Measurements from ENCODE around the gene TUBA3E. TPM values are rescaled to one million over a fixed set of nuclear protein-coding genes. Genes with fewer than 3 reads are reported as not detected.
"Not testable (repeated sequence)": the region's sequence is repeated elsewhere in the genome, so short reads cannot be mapped to it uniquely, and the experiment has no call there.

The TUBA3E gene
- total RNA-seq, 1 donor from 2014 or later, result not detected

DNA sequence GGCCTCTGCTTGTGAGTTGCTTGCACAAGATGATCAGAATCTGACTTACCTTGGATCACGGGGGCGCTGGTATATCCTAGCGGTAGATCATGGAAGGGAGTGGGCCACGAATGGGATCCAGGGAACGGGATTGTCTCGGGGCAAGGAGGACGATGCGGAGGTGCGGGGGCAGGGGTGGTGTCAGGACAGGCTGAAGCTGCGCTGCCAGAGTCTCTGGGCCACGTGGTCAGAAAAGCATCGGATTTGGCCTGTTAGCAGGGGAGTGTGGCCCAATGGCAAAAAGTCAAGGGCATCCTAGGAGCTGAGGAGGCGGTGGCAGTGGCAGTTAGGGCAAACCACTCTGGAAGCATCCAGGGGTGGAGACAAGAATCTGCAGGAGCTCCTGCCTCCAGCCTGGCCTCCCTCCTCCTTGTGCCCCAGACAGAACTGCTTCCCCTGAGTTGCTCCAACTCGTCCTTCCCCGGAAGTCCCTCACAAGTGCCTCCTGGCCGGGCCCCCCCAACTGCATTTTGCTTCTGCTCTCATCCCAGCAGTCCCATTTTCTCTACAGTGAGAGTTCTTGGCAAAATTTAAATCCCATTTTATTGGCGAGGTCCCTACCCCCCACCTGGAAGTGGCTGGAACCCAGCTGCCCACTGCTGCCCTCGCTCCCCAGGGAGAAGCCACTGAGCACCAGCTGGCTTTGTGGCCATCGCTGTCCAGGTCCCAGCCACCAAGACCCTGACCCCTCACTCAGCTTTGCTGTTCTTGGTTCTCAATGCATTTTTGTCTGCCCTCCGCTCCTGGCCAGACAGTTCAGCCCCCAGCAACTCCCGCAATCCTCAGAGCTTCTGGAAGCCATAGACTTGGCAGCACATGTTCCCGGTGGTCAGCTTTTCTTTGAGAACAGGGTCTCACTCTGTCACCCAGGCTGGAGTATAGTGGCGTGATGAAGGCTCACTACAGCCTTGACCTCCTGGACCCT, 47.8 kb downstream of the TUBA3E start:
- TF ChIP-seq CTCF (conservative IDR thresholded peaks at IDR 0.05), result no peak
- no peak for DNase-seq (ENCODE audit: low read depth, low spot score)
- Mint-ChIP-seq H3K4me3 (peak overlapping the region; percentile 1), H3K27me3 (ENCODE audit: low read depth) (no peaks in the 10 kb centered on the region), H3K9me3 (no peaks in the 10 kb centered on the region), H3K27ac (ENCODE audit: unreplicated experiment) (no peak overlapping the region), H3K36me3 (ENCODE audit: low read depth) (no peaks in the 10 kb centered on the region), H3K4me1 (no peaks in the 10 kb centered on the region)

GRCh38 chr2:130148515-130148914, 49.7 kb downstream of the TUBA3E start:
- not testable (repeated sequence) for H3K4me3 Mint-ChIP-seq; H3K27ac Mint-ChIP-seq (ENCODE audit: unreplicated experiment); DNase-seq (ENCODE audit: low read depth, low spot score); H3K27me3 Mint-ChIP-seq (ENCODE audit: low read depth); H3K4me1 Mint-ChIP-seq; H3K9me3 Mint-ChIP-seq; H3K36me3 Mint-ChIP-seq (ENCODE audit: low read depth)

DNA sequence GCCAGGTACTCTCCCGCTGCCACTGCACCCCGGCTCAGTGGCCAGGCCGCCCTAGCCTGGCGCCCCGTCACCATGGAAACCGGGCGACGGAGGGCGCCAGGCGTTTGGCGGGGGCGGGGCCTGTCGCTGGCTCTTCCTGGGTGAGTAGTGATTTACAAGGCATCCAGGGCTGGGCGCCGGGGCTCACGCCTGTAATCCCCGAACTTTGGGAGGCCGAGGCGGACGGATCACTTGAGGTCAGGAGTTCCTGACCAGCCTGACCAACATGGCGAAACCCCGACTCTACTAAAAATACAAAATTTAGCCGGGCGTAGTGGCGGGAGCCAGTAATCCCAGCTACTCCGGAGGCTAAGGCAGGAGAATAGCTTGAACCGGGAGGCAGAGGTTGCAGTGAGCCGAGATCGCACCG, 53.2 kb downstream of the TUBA3E start, which contains the start of gene CCDC74B:
Gene CCDC74B, minus strand, starts transcription at position 107 of the 409 bp plus-strand sequence. CDS start 116 bp downstream, outside the sequence.
- peak within 1 kb of the TSS; percentile 92 for H3K4me3 Mint-ChIP-seq
- not testable (repeated sequence) for H3K9me3 Mint-ChIP-seq; H3K27me3 Mint-ChIP-seq (ENCODE audit: low read depth); H3K4me1 Mint-ChIP-seq; H3K36me3 Mint-ChIP-seq (ENCODE audit: low read depth)
- DNase-seq (ENCODE audit: low read depth, low spot score), result peak; percentile 58
- H3K27ac Mint-ChIP-seq (ENCODE audit: unreplicated experiment), result peak within 1 kb of the TSS; percentile 71

GRCh38 chr2:130143266-130144039, 54.8 kb downstream of the TUBA3E start:
- DNase-seq (ENCODE audit: low read depth, low spot score); H3K36me3 Mint-ChIP-seq (ENCODE audit: low read depth); H3K9me3 Mint-ChIP-seq; H3K27ac Mint-ChIP-seq (ENCODE audit: unreplicated experiment); H3K27me3 Mint-ChIP-seq (ENCODE audit: low read depth); H3K4me1 Mint-ChIP-seq: not testable (repeated sequence)
- peak overlapping the region; percentile 81 for H3K4me3 Mint-ChIP-seq

DNA sequence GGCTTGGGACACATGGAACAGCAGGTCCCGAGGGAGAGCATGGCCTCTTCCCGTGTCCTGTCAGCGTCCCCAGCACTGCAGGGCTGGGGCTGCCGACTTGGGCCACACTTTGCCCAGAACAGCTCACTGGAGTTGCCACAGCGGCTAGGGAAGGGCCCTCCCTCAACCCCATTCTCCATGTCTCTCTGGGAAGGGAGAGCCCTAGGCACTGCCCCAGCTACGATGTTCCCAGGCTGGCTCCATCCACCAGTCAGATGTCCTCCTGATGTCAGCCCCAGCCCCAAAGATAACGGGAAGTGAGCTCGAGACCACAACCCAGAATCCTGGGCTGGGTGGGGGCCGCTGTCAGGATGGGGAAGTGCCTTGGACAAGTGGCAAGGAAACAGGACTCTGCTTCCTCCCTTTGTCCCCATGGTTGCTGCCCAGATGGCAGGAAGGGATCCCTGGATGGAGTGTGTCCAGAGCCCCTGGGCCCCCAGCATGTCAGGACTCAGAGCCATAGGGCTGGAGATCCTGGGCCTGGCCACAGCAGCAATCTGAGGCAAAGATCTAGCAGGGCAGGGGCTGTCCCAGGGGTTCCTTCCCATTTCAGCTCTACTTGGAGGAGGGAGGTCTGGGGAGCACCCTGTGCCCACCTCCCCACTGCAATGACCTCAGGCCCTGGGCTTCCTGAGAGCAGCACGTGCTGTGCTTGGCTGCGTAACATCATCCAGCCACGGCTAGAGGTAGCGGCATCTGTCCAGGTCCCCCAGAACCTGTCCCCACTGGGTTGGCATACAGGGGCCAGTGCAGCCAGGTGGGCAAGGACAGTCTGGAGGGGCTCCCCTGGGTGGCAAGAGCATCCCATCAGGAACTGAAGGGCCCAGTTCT, 55.6 kb downstream of the TUBA3E start:
- H3K27ac Mint-ChIP-seq (ENCODE audit: unreplicated experiment); H3K9me3 Mint-ChIP-seq; H3K36me3 Mint-ChIP-seq (ENCODE audit: low read depth); H3K4me1 Mint-ChIP-seq; DNase-seq (ENCODE audit: low read depth, low spot score); H3K27me3 Mint-ChIP-seq (ENCODE audit: low read depth): not testable (repeated sequence)
- H3K4me3 Mint-ChIP-seq, result peak overlapping the region; percentile 80

Other genes starting within 250 kb of the TUBA3E start
- gene RAB6C, start 218.8 kb downstream of the TUBA3E start, total RNA-seq, result 0.16 TPM in 1 of 2 replicates, not detected in the other
- 8.4 and 11.0 TPM in 2 replicates for gene POTEF, start 69.2 kb downstream of the TUBA3E start, total RNA-seq
- gene CCDC74B, start 53.3 kb downstream of the TUBA3E start, total RNA-seq, result 12.6 and 13.9 TPM in 2 replicates
- gene SMPD4, start 16.8 kb downstream of the TUBA3E start, total RNA-seq, result 91.7 and 103 TPM in 2 replicates
- 240 and 242 TPM in 2 replicates for gene MZT2B, start 16.2 kb downstream of the TUBA3E start, total RNA-seq
- gene IMP4, start 144.5 kb upstream of the TUBA3E start, total RNA-seq, result 62.1 and 69.1 TPM in 2 replicates
- 30.4 and 31.3 TPM in 2 replicates for gene PTPN18, start 157.6 kb upstream of the TUBA3E start, total RNA-seq